ENCODE measurements around the gene RGS7BP.

DNA sequence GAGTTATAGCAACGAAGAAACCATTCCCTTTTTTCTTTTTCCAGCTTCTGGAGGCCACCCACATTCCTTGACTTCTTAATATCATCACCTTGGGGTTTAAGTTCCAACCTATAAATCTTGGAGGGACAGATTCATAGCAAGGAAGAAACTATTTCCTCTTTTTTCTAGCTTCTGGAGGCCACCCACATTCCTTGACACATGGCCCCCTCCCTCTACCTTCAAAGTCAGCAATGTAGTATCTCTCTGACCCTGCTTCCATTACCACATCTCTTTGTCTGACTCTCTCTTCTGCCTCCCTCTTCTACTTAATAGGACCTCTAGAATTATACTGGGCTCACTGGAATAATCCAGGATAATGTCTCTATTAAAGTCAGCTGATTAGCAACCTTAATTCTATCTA lies 149.8 kb downstream of the RGS7BP start:
- TF ChIP-seq, protein P1, sequence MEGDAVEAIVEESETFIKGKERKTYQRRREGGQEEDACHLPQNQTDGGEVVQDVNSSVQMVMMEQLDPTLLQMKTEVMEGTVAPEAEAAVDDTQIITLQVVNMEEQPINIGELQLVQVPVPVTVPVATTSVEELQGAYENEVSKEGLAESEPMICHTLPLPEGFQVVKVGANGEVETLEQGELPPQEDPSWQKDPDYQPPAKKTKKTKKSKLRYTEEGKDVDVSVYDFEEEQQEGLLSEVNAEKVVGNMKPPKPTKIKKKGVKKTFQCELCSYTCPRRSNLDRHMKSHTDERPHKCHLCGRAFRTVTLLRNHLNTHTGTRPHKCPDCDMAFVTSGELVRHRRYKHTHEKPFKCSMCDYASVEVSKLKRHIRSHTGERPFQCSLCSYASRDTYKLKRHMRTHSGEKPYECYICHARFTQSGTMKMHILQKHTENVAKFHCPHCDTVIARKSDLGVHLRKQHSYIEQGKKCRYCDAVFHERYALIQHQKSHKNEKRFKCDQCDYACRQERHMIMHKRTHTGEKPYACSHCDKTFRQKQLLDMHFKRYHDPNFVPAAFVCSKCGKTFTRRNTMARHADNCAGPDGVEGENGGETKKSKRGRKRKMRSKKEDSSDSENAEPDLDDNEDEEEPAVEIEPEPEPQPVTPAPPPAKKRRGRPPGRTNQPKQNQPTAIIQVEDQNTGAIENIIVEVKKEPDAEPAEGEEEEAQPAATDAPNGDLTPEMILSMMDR (IDR thresholded peaks at IDR 0.05) = no peak
- TF ChIP-seq POLR2A (IDR thresholded peaks at IDR 0.05) = no peak

All from vagina (tissue), 2 donors.